GM19099 (cell line): ENCODE measurements around the gene GABRB1.

Experiments
- POLR2A ChIP-seq: IDR thresholded peaks from 3 replicates; pipeline ENCODE4 v1.6.1; 2011; ENCODE audit warnings: low read depth; ENCODE audit not compliant: insufficient read length; ENCODE audit errors: extremely low read depth

GABRB1 gene

DNA sequence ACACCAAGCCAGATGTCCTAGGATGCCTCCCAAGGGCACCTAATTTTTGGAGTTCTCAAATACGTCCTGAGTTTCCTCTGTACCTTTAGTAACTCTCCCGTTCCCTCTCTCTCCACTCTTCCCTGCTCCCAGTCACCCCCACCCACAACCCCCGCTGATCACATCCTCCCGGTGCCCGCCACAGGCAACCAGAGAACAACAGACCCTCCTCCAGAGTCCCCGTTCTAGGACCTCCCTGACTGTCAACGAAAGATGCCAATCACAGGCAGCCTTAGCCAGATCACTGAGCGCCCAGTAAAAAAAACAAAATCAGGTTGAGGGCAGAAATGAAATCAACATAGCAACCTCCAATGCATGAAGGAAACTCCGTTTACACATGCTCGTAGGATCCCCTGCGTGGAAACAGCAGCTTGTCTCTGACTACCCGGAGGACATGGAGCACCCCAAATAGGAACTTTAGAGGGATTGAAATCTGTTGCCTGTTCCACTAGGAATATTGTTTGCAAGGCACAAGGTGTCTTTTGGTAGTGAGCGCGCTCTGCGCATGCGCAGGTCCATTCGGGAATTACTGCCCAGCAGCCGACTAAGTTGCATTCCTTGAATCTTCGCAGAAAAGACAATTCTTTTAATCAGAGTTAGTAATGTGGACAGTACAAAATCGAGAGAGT is at the start of gene GABRB1:
Gene GABRB1 (plus strand): TSS at position 557 of the 668 bp plus-strand sequence.
- TF ChIP-seq POLR2A = no peak

DNA sequence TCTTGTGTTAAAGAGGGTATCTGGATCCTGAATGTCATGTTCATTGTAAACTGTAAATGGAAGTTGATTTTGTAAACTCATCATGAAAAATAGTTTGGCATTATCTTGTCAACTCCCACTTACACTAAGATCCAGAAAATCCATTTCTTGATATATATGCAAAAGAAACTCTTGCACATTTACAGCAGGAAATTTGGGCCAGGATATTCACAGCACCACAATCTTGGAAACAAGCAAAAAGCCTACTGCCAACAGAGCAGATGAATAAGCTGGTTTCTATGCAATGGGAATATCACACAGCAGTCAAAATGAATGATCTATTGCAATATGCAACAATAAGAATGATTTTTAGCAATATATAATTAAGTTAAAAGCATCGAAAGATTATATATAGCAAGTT is 46.6 kb upstream of the GABRB1 start:
- TF ChIP-seq POLR2A = no peak

DNA sequence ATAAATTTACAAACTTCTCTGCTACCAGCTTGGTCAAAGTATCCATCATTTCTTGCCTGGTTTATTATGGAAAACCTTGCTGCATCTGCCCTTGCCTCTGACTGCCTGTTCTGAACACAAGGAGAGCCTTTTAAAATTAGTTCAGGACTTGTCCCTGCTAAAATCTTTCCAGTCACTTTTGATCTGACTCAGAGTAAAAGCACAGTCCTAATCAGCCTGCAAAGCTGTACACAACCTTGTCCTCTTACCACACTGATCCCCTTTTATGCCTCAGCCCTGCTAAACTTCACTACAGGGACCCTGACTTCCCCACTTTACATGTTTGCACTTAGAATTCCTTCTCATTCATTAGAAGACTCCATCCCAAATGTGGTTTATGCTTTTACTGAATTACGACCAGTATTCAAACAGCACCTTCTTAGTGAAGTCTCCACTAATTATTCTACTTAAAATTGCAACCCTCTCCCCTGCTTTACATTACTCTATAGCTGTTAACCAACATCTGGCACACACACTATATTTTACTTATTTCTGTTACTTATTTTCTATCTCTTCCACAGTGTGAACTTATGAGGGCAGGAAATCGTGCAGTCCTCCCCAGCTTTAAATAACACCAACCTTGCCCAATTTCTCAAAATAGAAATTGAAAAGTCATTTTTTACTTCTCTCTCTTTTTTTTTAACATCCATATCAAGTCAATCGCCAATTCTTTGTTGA is 44.3 kb upstream of the GABRB1 start:
- TF ChIP-seq POLR2A = no peak

DNA sequence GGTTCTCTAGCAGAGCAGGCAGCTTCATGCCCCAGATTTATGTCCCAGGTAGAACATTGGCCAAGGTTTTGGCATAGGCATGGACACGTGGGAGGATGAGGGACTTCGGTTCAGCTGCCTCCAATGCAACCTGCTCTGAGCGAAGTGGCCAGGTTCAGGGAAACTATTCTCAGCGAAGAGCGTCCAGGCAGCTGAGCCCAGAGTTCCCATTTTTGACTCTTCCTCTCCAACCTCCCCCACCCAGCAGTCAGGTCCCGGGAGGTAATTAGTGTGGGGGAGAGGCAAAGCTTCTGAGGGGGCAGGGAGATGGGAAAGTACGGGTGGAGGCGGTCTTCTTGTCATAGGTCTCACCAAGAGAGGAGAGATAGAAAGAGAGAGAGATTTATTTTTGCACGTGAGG is 39.0 kb upstream of the GABRB1 start:
- TF ChIP-seq POLR2A = no peak

DNA sequence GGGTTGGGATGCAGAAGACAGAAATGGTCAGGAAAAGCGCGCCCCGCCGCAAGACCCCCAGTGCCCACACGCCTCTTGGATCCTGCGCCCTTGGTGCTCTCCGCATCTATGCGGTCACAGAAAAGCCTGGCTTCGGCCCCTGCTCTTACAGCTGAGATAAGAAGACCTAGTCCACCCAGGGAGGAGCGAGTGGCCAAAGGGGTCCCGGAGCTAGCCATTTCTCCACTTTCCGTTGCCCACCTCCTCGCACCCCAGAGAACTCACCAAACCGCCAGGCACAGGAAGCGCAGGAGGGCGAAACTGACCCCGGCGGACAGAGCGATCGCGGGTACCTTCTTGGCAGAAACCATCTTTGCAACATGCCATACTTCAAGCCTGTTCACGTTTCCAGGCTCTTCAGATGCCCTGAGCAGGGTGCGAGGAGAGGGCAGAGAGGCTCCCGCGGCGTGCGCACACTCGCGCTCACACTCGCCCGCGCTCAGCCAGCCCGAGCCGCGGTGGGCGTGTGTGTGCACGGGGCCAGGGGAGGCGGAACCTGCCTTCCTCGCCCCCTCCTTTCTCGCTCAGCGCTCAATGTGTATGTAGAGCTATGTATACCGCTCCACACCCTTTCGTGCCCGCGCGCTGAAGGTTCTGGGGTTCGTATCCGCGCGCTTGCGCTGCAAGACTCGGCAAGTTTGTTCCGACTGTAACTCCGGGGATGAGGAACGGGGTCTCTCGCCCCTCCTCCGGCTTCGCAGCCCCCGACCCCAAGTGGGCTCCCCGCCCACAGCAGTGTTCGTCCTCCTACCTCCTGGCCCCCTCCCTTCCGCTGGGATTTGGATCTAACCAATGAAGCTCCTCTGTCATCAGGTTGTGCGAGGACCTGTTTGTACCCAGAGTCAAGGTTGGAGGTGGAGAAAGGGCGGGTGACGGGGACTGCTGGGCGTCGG is 38.0 kb upstream of the GABRB1 start, which contains the start of gene GABRA4:
Gene GABRA4 (minus strand): TSS at position 507 of the 932 bp plus-strand sequence. CDS start 157 bp downstream, at position 350.
- no peak for TF ChIP-seq POLR2A

DNA sequence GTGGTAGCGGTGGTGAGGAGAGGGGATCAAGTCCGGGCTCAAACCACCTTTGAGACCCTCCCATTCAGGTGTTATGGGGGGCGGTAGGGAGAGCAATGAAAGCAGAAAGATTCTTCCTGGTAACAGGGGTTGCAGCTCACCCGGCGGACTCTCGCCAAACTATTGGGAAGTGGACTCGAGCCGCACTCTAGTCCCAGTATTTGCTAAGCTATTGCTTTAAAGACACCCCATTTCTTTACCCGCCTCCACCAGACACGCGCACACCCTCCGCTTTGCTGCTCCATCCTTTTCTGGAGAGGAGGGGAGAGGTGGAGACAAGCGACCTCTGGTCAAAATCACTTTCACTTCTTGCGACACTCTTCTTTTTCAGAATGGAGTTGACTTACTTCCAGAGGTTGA is 37.4 kb upstream of the GABRB1 start:
- TF ChIP-seq POLR2A = no peak

DNA sequence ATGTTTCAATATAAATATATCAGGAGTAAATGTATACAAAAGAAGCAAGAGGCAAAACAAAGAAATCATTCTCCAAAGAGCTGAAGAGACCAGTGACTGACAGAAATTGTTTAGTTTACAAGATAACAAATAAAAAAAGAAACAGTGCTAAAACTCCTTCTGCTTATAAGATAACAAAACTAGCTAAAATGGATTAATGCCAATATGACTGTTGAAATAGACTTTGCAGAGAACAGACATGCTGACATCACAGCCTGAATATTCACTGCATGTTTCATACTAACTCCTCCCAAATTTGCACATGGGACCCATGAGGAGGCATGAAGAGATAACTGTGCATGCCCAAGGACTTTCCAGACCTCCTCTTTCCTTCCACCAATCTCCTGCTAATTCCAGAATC is 31.8 kb upstream of the GABRB1 start:
- no peak for TF ChIP-seq POLR2A

DNA sequence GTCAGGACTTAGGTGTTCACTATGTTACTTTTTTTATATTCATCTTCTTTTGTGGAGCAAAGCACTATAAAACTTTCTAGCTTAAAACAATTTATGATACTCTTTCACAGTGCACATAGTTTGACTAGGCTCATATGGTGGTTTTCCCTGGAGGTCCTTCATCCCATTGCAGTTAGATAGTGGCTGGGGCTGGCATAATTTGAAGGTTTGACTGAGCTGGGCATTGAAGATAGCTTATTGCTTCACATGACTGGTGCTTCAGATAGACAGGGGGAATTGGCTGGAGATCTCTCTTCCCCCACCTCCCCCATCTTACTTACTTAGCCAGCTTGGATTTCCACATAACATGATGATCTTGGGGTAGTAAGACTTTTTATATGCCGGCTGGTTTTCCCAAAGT is 31.0 kb upstream of the GABRB1 start:
- no peak for TF ChIP-seq POLR2A

DNA sequence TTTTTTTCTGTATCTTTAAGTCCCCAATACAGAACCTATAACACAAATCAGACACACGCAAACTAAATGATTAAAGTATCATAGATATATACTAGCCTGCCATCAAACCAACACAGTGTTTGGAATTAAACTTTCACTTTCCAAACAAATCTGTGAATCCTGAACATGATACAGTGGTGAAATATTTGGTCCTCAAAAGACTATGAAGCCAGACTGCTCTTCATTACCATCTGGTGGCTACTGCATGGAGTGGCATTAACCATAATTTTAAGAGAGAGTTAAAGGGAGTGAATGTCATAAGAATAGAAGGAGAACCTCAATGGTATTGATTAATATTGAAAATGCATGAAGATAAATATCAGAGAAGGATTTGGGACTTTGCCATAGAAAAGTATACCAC is 28.8 kb upstream of the GABRB1 start:
- no peak for TF ChIP-seq POLR2A

DNA sequence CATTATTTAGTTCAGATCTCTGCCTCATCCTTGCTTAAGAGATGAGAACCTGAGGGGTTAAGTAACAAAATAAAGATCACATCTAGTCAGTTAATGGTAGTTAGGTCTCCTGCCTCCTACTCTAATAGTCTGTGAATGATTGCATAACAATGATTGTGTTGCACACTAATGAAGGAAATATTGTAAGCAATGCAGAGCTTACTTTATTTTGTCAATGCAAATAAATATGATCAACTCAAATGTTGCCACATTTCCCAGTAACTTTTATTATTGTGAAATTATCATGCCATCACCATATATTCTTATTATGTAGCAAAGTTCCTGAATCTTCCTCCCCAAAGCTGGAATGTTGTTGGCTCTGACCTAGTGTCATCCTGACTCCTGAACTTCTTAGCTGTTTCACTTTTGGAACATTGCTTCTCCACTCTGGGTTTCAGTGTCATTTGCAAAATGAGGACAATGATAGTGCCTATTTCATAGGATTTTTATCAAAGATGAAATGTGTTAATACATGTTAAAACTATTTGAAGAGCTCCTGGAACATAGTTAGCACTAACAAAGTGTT is 20.9 kb upstream of the GABRB1 start:
- TF ChIP-seq POLR2A = no peak

DNA sequence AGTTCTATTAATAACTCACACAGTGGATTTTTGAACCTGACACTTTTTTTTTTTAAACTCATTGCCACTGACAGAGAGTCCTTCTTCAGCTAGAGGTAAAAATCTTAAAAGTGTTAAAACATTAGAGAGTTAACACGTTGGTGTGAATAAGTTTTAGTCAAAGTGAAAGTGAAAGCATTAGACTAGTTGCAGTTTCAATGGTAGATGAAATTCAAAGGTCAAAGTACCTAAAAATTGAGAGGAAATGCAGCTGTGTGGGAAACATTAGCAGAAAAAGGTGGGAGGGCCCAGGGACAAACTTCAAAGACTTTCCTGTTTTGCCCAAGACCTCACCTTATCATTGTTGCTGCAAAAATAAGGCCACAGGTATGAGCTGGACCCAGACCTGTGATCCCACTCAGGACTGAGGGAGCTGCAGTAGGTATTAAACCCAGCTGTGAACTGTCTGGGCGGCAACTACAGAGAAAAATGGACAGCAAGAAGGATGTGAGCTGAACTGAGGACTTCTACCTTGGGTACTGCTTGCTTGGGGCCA is 20.4 kb upstream of the GABRB1 start:
- no peak for TF ChIP-seq POLR2A

DNA sequence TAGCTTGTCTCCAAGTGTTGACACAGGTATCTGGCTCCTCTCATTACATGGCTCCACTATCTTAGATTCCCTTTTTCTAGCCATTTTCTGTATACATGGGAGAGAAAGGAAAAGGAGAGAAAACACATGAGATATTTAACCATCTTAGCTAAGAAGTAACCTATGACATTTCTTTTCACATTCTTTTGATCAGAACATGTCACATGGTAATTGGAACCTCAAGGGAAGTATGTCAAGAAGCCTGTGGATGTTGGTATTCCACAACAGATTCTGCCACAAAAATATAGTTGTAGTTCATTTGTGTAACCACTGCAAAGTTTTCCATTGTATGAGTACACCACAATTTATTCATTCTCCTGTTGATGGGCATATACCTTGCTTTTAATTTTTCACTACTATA is 18.7 kb upstream of the GABRB1 start:
- no peak for TF ChIP-seq POLR2A

DNA sequence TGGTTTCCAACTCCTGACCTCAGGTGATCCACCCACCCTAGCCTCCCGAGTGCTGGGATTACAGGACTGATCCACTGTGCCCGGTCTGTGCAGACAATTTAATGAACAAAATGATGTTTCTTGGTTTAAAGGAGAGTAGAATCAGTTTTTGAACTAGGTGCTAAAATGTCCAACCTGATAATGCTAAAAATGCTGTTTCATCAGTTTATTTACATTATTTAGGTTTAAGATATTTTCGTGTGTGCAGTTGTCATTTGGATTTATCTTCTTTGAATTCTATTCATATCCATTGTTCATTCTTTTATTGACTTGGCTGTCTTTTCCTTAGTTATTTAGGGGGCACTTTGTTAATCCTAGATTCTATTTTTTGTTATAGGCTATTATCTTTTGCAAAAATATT is 18.0 kb upstream of the GABRB1 start:
- no peak for TF ChIP-seq POLR2A

DNA sequence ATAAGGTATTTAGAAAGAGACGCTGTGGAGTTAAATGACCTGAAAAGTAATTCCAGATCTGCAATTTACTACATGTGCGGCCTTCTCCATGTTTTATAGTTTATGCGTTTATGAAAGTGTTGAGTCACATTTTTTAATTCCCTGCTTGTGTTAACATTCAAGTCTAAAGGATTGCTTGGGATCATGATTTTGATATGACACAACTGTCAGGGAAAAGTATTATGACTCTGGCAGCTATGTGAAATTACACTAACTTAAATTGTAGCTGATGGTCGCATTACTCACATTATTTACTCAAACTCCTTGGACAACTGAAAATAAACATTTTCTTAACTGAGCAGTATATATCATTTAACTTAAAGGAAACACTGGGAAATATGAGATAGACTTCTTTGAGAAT is 14.3 kb upstream of the GABRB1 start:
- no peak for TF ChIP-seq POLR2A

DNA sequence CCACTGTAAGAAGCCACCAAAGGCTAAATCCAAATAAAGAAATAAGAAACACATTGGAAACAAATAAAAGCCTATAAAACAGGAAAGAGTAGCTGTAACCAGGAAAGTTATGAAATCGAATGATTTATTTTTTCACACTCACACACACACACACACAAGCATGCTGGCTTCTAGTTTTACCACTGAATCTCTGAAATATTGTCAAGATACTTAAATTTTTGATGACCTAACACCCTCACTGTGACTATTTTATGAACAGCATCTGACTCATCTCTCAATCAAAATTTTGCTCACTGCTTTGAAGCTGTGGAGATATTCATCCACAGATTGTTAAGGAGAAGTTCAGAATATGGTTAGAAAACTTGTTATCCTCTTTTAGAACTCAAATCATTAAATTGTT is 13.9 kb upstream of the GABRB1 start:
- TF ChIP-seq POLR2A = no peak
